Lower lobe of right lung (tissue), 2 donors: ENCODE results near the gene ADAMTS10. TPM values are rescaled to one million over a fixed set of nuclear protein-coding genes. Genes with fewer than 3 reads are reported as not detected.
A peak's percentile ranks its signal among the peaks of the same experiment; 100 is the strongest.
"Not testable (repeated sequence)": the region's sequence is repeated elsewhere in the genome, so short reads cannot be mapped to it uniquely, and the experiment has no call there.

Experiments used
- ATAC-seq, 2 donors: fragments of 200-7000 bp; cut with Tn5 transposase; one replicate each; pipeline ENCODE4 v1.9.1; 2020 to 2022; ENCODE audit warnings: mild to moderate bottlenecking in 2 of 2, moderate library complexity in 2 of 2
- DNase-seq: peaks from one replicate; pipeline ENCODE4 v3.0.0-alpha.2; 2020
- H3K27ac ChIP-seq: fragments of 200-600 bp; one replicate; pipeline ENCODE4 v1.8.0; 2022
- H3K27me3 ChIP-seq: fragments of 200-600 bp; one replicate; pipeline ENCODE4 v1.8.0; 2022; ENCODE audit warnings: low read depth
- H3K36me3 ChIP-seq: fragments of 200-600 bp; one replicate; pipeline ENCODE4 v1.8.0; 2022; ENCODE audit warnings: mild to moderate bottlenecking
- H3K4me1 ChIP-seq: fragments of 200-600 bp; one replicate; pipeline ENCODE4 v1.8.0; 2022
- H3K4me3 ChIP-seq: fragments of 200-600 bp; one replicate; pipeline ENCODE4 v1.8.0; 2022; ENCODE audit warnings: mild to moderate bottlenecking
- H3K9me3 ChIP-seq: fragments of 200-600 bp; one replicate; pipeline ENCODE4 v1.8.0; 2022
- intact Hi-C: fragments of 100-400 bp; cut with DNase I; formaldehyde crosslinking; loops from one replicate; pipeline ENCODE4 v1.11.0; 2022
- total RNA-seq: library from RNA; stranded (reverse); fragmentation: NEBNext Ultra II Directional; extraction: Animal tissue kit (Norgen Biotek cat#: 25700); gene quantifications from one replicate; pipeline ENCODE4 v1.2.1, GENCODE V29; 2021
- TF ChIP-seq, protein P1 (sequence below): fragments of 200-600 bp; IDR thresholded peaks from one replicate; pipeline ENCODE4 v1.8.0; 2022; ENCODE audit warnings: antibody characterized with exemption, mild to moderate bottlenecking
- donor health status: DM: no; HTN: yes; CAD: no; lungs with severe emphysema.

ADAMTS10 gene
- total RNA-seq, 1 donor from 2014 or later: 22.4 TPM

DNA sequence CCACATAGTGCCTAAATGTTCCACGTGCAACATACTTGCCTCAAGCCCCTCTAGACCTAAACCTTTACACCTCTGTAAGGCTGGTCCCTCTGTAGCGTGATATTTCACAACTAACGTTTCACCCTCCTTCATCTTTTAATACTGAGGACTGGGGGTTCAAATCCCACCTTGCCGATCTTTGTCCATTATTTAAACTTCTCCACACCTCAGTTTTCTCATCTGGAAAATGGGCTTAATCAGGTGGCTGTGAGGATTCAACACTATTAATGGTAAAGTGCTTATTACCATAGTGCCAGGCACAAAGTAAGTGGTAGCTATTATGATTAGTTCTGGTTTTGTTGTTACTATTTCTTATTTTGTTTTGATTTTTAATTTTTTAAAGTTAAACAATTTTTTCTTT, 7.5 kb upstream of the ADAMTS10 start:
- H3K27ac ChIP-seq: no peak overlapping the region
- no peak overlapping the region for H3K4me3 ChIP-seq
- ATAC-seq (no peak), DNase-seq (no peak)
- TF ChIP-seq, protein P1, sequence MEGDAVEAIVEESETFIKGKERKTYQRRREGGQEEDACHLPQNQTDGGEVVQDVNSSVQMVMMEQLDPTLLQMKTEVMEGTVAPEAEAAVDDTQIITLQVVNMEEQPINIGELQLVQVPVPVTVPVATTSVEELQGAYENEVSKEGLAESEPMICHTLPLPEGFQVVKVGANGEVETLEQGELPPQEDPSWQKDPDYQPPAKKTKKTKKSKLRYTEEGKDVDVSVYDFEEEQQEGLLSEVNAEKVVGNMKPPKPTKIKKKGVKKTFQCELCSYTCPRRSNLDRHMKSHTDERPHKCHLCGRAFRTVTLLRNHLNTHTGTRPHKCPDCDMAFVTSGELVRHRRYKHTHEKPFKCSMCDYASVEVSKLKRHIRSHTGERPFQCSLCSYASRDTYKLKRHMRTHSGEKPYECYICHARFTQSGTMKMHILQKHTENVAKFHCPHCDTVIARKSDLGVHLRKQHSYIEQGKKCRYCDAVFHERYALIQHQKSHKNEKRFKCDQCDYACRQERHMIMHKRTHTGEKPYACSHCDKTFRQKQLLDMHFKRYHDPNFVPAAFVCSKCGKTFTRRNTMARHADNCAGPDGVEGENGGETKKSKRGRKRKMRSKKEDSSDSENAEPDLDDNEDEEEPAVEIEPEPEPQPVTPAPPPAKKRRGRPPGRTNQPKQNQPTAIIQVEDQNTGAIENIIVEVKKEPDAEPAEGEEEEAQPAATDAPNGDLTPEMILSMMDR: no peak
- no peaks in the 10 kb centered on the region for H3K4me1 ChIP-seq
- peaks cover 5% of the 10 kb centered on the region for H3K27me3 ChIP-seq
- no peaks in the 10 kb centered on the region for H3K9me3 ChIP-seq
- H3K36me3 ChIP-seq: no peaks in the 10 kb centered on the region
- intact Hi-C loops: no loop called here

DNA sequence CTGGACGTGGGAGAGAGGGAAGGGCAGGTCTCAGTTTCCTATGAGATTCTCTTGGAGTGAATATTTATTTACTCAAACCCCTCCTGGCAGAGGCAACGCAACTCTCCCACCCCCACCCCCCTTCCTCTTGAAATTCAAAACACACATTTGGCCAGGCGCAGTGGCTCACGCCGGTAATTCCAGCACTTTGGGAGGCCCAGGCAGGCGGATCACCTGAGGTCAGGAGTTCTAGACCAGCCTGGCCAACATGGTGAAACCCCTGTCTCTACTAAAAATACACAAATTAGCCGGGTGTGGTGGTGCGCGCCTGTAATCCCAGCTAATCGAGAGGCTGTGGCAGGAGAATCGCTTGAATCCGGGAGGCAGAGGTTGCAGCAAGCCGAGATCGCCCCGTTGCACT, 6.8 kb upstream of the ADAMTS10 start:
- H3K9me3 ChIP-seq, ATAC-seq, H3K27ac ChIP-seq, H3K4me3 ChIP-seq, intact Hi-C loops, DNase-seq, H3K36me3 ChIP-seq, H3K27me3 ChIP-seq, H3K4me1 ChIP-seq: not testable (repeated sequence)

DNA sequence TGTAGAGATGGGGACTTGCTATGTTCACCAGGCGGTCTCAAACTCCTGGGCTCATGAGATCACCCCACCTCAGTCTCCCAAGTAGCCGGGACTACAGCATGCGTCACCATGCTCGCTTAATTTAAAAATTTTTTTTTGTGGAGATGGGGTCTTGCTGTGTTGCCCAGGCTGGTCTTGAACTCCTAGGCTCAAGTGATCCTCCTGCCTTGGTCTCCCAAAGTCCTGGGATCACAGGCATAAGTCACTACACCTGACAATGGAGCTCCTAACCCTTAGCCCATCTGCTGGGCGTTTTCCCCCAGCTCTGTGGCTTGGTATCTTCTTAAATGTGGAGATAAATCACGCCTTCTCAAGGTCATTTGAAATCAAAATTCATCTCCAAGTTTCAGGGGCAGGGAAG, 6.3 kb upstream of the ADAMTS10 start:
- Histone ChIP-seq H3K4me1 (no peaks in the 10 kb centered on the region), H3K4me3 (no peak overlapping the region), H3K27ac (no peak overlapping the region), H3K9me3 (no peaks in the 10 kb centered on the region), H3K27me3 (peaks cover 5% of the 10 kb centered on the region), H3K36me3 (no peaks in the 10 kb centered on the region)
- intact Hi-C loops: no loop called here
- TF ChIP-seq, protein P1: no peak
- DNase-seq (no peak), ATAC-seq (no peak)

DNA sequence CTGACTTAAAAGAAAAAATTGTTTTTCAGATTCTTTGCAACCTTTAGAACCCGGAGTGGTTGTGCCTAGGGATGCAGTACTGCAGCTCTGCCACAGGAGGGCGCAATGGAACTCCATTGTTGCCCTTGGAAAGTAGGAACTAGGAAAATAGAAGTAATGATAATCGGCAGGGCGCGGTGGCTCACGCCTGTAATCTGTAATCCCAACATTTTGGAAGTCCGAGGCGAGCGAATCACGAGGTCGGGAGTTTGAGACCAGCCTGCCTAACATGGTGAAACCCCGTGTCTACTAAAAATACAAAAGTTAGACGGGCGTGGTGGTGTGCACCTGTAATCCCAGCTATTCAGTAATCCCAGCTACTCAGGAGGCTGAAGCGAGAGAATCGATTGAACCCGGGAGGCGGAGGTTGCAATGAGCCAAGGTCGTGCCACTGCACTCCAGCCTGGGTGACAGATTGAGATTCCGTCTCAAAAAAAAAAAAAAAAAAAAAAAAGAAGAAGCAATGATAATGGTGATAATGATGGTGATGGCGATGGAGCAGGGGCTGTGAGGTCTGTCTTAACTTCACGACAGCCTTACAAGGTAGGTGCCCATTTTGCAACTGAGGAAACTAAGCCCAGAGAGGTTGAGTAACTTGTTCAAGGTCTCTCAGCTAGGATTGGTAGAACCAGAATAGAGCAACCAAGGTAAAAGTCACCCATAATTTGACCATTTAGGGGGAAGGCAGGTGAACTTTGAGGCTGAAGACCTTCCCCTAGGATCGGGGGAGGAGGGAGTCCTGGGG, 5.5 kb upstream of the ADAMTS10 start:
- H3K4me1 ChIP-seq: no peaks in the 10 kb centered on the region
- H3K9me3 ChIP-seq: no peaks in the 10 kb centered on the region
- H3K4me3 ChIP-seq: no peak overlapping the region
- ATAC-seq (peak; percentile 58 to 77), DNase-seq (peak; percentile 74)
- H3K36me3 ChIP-seq: no peaks in the 10 kb centered on the region
- TF ChIP-seq, protein P1: peak; percentile 93
- intact Hi-C loops: no loop called here
- H3K27ac ChIP-seq: no peak overlapping the region
- peaks cover 5% of the 10 kb centered on the region for H3K27me3 ChIP-seq

DNA sequence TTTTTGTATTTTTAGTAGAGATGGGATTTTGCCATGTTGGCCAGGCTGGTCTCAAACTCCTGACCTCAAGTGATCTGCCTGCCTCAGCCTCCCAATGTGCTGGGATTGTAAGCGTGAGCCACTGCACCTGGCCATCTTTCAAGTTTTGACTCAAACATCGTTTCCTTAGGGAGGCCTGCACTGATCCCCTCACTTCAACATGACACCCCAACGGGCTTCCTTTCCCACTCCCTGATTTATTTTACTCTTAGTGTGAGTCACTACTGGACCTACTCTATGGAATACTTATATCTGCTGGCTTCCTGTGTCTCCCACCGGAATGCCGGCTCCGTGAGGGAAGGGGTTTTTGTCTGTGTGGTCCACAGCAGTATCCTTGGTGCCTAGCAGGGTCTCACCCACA, 4.5 kb upstream of the ADAMTS10 start:
- Histone ChIP-seq H3K27me3 (no peaks in the 10 kb centered on the region), H3K4me3 (no peak overlapping the region), H3K4me1 (no peaks in the 10 kb centered on the region), H3K27ac (no peak overlapping the region), H3K36me3 (no peaks in the 10 kb centered on the region), H3K9me3 (no peaks in the 10 kb centered on the region)
- DNase-seq (no peak), ATAC-seq (no peak)
- intact Hi-C loops: no loop called here
- TF ChIP-seq, protein P1: no peak

DNA sequence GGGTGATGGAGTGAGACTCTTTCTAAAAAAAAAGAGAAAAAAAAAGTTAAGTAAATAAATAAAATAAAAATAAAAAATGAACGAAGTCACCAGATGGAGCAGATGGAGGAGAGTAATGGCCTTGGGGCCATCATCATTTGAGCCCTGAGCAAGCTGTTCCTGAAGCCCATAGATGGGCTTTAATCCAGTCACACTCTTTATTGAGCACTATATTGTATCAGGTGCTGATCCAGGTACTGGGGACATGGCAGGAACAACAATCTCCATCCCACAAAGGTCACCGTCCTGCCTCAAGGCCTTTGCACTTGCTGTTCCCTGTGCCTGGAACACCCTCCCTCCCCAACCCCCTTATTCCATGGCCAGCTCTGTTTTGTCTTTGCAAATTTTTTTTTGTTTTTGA, 3.9 kb upstream of the ADAMTS10 start:
- TF ChIP-seq, protein P1: no peak
- DNase-seq: no peak

More for the DNA sequence above, 3.9 kb upstream of the ADAMTS10 start:
- Histone ChIP-seq H3K9me3 (no peaks in the 10 kb centered on the region), H3K36me3 (no peaks in the 10 kb centered on the region), H3K4me1 (peaks cover 5% of the 10 kb centered on the region), H3K27ac (no peak overlapping the region), H3K4me3 (no peak overlapping the region), H3K27me3 (peaks cover 4% of the 10 kb centered on the region)
- intact Hi-C loops: no loop called here
- no peak for ATAC-seq
